ENCODE data around the gene LCN15. TPM values are rescaled to one million over a fixed set of nuclear protein-coding genes. Genes with fewer than 3 reads are reported as not detected.

Gene LCN15
- total RNA-seq, 1 experiment from 2014 or later: not detected

GRCh38 chr9:136738960-136739359, 25.4 kb downstream of the LCN15 start:
- Histone ChIP-seq H3K79me2 (ENCODE audit: insufficient read depth, low read length) (no peaks in the 10 kb centered on the region), H3K4me2 (ENCODE audit: insufficient read depth, insufficient read length, low read length) (no peak overlapping the region), H3K4ac (ENCODE audit: low read depth, low read length) (no peak overlapping the region), H2BK5ac (ENCODE audit: insufficient read length, low read length) (no peak overlapping the region), H2BK12ac (ENCODE audit: insufficient read length, low read depth, low read length) (no peak overlapping the region), H4K5ac (ENCODE audit: insufficient read length, low read depth, low read length) (no peak overlapping the region), H3K23me2 (ENCODE audit: insufficient read length, low read depth, low read length, poor library complexity, severe bottlenecking) (no peaks in the 10 kb centered on the region), H3T11ph (ENCODE audit: low read length) (no peak overlapping the region), H3K56ac (ENCODE audit: insufficient read length, low read depth, low read length) (no peak overlapping the region), H3K27me3 (ENCODE audit: insufficient read depth, low read length) (no peaks in the 10 kb centered on the region), H2AK5ac (ENCODE audit: insufficient read length, low read length) (no peak overlapping the region), H2AFZ (ENCODE audit: low read length) (no peak overlapping the region), H2BK120ac (ENCODE audit: low read depth, low read length, poor library complexity, severe bottlenecking) (no peak overlapping the region), H3K79me1 (ENCODE audit: insufficient read depth, low read depth, low read length, poor library complexity, severe bottlenecking) (no peaks in the 10 kb centered on the region), H3K4me1 (ENCODE audit: insufficient read depth, low read length) (no peaks in the 10 kb centered on the region), H4K91ac (ENCODE audit: insufficient read length, low read depth, low read length) (no peak overlapping the region), H3K23ac (ENCODE audit: insufficient read length, low read depth, low read length) (no peak overlapping the region), H3K14ac (ENCODE audit: insufficient read depth, low read length) (no peak overlapping the region; the same call in 1 of the 2 replicates), H2BK20ac (ENCODE audit: low read depth, low read length, poor library complexity, severe bottlenecking) (no peak overlapping the region), H3K18ac (ENCODE audit: insufficient read length, low read depth, low read length) (no peak overlapping the region), H4K8ac (replicated peaks; ENCODE audit: insufficient read length, low read depth, low read length) (no peak overlapping the region), H2BK15ac (ENCODE audit: low read depth, low read length) (no peak overlapping the region), H3K9ac (ENCODE audit: extremely low read depth, insufficient read length, low read length) (no peak overlapping the region), H4K20me1 (ENCODE audit: control insufficient read depth, insufficient read depth, insufficient read length) (no peaks in the 10 kb centered on the region), H3K27ac (ENCODE audit: insufficient read length, low read depth, low read length) (no peak overlapping the region), H3K9me3 (ENCODE audit: control insufficient read depth, low read depth, low read length) (no peaks in the 10 kb centered on the region)
- no peaks in the 10 kb centered on the region for H3K9me3 Mint-ChIP-seq
- H3K36me3 Mint-ChIP-seq (ENCODE audit: insufficient read depth in 1 of 3, low read depth in 3 of 3): no peaks in the 10 kb centered on the region
- WGBS (ENCODE audit: extremely low coverage, insufficient read length, low lambda C conversion rate): no CpG with 5 or more reads among the region's 20 CpGs
- H3K4me3 Mint-ChIP-seq: no peak overlapping the region; a peak in 1 of 5 replicates
- no peak for TF ChIP-seq CTCF (conservative IDR thresholded peaks at IDR 0.05)
- H3K27ac Mint-ChIP-seq: no peak overlapping the region; a peak in 1 of 7 replicates
- H3K27me3 Mint-ChIP-seq (ENCODE audit: low read depth): peaks cover 10% of the 10 kb centered on the region
- H3K4me1 Mint-ChIP-seq: peaks cover 0 to 16% of the 10 kb centered on the region in 2 experiments; a peak in 1 of 4 replicates
- no peak for DNase-seq
